Neural crest cell (in vitro differentiated cells): Measurements from ENCODE around the gene SLC9A9. TPM values are rescaled to one million over a fixed set of nuclear protein-coding genes. Genes with fewer than 3 reads are reported as not detected.

Experiments
- DNase-seq: peaks from one replicate; pipeline ENCODE4 v3.0.0; 2021; ENCODE audit warnings: low read depth, mixed read lengths, low spot score
- H3K27ac Mint-ChIP-seq: one replicate; pipeline ENCODE4 v1.8.0; 2021; ENCODE audit warnings: mild to moderate bottlenecking, mixed read lengths; ENCODE audit not compliant: unreplicated experiment
- H3K27me3 Mint-ChIP-seq: 2 replicates; pipeline ENCODE4 v1.8.0; 2021; ENCODE audit warnings: low read depth, mild to moderate bottlenecking, mixed read lengths
- H3K36me3 Mint-ChIP-seq: 2 replicates; pipeline ENCODE4 v1.8.0; 2021; ENCODE audit warnings: low read depth, mild to moderate bottlenecking, mixed read lengths
- H3K4me1 Mint-ChIP-seq: 2 replicates; pipeline ENCODE4 v1.8.0; 2021; ENCODE audit warnings: mixed read lengths
- H3K4me3 Mint-ChIP-seq: one replicate; pipeline ENCODE4 v1.8.0; 2021; ENCODE audit warnings: mild to moderate bottlenecking, mixed read lengths
- H3K9me3 Mint-ChIP-seq: 2 replicates; pipeline ENCODE4 v1.8.0; 2021; ENCODE audit warnings: mixed read lengths
- total RNA-seq: library from RNA; stranded (reverse); gene quantifications from 2 replicates; pipeline ENCODE4 v1.2.1, GENCODE V29; 2021
- TF ChIP-seq, protein P1 (sequence below): fragments of 200-600 bp; sonication (generic); conservative IDR thresholded peaks from 2 replicates; pipeline ENCODE4 v1.5.0; 2021; ENCODE audit warnings: antibody characterized with exemption, mild to moderate bottlenecking

The SLC9A9 gene
- total RNA-seq, 1 donor from 2014 or later = 0.56 TPM

DNA sequence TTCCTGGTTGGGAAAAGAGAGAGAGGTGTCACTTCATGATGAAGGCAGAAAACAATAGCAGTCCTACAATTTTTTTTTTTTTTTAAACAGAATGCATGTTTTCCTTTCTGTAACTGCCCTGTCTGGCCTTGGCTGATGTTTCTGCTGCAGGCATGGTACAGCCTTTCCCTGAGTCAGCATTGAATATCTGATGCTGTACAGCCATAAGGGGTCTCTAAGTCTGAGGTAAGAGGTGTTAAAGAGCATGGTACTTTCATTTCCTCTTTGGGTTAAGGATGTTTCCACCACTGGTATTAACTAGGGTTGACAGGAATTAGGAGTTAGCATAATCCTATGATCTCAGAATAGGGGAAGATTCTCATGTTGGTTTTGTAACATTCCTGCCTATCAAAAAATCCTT is 581.3 kb downstream of the SLC9A9 start:
- Mint-ChIP-seq H3K4me1 (no peaks in the 10 kb centered on the region), H3K27me3 (no peaks in the 10 kb centered on the region), H3K36me3 (no peaks in the 10 kb centered on the region), H3K27ac (no peak overlapping the region), H3K9me3 (no peaks in the 10 kb centered on the region), H3K4me3 (no peak overlapping the region)
- TF ChIP-seq, protein P1, sequence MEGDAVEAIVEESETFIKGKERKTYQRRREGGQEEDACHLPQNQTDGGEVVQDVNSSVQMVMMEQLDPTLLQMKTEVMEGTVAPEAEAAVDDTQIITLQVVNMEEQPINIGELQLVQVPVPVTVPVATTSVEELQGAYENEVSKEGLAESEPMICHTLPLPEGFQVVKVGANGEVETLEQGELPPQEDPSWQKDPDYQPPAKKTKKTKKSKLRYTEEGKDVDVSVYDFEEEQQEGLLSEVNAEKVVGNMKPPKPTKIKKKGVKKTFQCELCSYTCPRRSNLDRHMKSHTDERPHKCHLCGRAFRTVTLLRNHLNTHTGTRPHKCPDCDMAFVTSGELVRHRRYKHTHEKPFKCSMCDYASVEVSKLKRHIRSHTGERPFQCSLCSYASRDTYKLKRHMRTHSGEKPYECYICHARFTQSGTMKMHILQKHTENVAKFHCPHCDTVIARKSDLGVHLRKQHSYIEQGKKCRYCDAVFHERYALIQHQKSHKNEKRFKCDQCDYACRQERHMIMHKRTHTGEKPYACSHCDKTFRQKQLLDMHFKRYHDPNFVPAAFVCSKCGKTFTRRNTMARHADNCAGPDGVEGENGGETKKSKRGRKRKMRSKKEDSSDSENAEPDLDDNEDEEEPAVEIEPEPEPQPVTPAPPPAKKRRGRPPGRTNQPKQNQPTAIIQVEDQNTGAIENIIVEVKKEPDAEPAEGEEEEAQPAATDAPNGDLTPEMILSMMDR = no peak
- no peak for DNase-seq

DNA sequence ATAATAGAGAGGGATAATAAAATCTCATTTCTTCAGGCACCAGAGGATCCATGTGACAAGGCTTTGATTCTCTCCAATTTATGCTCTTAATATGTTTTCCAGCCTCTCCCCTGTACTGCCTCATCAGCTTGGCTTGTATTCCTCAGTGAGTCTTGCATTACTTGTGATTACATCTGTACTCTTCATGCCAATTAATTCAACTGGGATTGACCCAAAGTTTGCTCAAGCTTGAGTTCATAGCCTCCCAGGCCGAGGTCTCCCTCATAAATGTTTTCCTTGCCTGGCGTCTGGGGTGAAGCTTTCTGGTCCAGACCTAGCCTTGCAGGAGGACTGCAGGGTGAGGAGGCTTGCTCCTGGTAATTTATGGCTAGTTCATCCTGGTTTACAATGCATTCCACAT is 581.8 kb downstream of the SLC9A9 start:
- Mint-ChIP-seq H3K9me3 (no peaks in the 10 kb centered on the region), H3K4me3 (no peak overlapping the region), H3K27ac (no peak overlapping the region), H3K27me3 (no peaks in the 10 kb centered on the region), H3K36me3 (no peaks in the 10 kb centered on the region), H3K4me1 (no peaks in the 10 kb centered on the region)
- no peak for DNase-seq
- TF ChIP-seq, protein P1 = no peak

DNA sequence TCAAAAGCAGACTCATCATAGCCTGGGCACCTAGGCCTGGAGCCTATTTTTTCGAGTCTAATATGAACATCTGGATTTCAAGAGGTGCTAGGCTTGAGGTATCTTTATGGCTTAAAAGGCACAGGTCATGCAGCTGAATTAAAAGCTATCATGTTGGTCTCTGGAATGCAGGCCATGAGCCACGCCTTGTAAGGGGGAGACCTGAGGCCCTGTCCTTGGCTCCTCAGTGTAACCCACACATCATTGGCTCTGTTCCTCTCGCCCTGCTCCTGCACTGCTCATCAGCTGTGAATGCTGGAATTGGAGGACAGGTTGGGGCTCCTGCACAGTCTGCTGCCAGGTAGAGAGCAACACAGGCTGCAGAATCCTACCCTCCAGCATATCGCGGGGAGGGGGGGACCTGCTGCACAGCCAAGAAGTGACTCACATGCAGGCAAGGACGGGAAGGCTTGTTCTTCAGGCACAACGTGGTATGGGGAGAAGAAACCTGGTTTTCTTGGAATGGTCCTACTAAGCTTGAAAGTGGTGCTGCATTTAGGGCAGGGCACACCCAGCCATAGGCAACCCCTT is 582.7 kb downstream of the SLC9A9 start:
- no peak for DNase-seq
- TF ChIP-seq, protein P1 = no peak
- Mint-ChIP-seq H3K9me3 (no peaks in the 10 kb centered on the region), H3K4me1 (no peaks in the 10 kb centered on the region), H3K27me3 (no peaks in the 10 kb centered on the region), H3K27ac (no peak overlapping the region), H3K4me3 (no peak overlapping the region), H3K36me3 (no peaks in the 10 kb centered on the region)

DNA sequence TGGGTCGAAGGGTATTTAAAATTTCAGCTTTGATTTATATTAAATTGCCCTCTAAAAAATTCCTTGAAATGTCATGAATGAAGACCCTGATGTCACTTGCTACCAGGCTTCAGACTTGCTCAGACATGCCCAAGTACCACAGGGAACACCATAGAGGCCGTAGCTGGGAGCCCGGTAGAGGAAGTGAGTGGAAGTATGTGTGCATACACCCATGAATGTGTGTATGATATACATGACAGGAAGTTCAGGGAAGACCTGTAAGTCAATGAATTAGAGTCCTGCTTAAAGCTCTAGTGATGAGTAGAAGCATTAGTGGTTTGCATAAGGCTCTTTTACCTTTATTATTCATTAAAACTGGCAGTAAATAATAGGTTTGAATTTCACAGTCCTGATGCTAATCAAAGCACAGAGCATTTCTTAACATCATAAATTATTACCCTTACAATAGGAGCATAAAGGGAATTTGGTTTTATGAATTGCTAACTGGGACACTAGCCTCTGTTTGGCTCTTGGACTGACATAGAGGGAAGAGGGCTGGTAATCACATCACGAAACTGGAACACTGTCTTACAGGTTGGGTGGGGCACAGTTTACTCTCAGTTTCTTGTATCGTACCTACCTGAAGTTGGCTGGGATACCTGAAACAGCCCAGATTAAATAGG is 584.3 kb downstream of the SLC9A9 start:
- no peak overlapping the region for H3K4me3 Mint-ChIP-seq
- no peaks in the 10 kb centered on the region for H3K27me3 Mint-ChIP-seq
- no peak for DNase-seq
- H3K4me1 Mint-ChIP-seq = no peaks in the 10 kb centered on the region
- TF ChIP-seq, protein P1 = no peak
- no peaks in the 10 kb centered on the region for H3K36me3 Mint-ChIP-seq
- no peaks in the 10 kb centered on the region for H3K9me3 Mint-ChIP-seq
- no peak overlapping the region for H3K27ac Mint-ChIP-seq

DNA sequence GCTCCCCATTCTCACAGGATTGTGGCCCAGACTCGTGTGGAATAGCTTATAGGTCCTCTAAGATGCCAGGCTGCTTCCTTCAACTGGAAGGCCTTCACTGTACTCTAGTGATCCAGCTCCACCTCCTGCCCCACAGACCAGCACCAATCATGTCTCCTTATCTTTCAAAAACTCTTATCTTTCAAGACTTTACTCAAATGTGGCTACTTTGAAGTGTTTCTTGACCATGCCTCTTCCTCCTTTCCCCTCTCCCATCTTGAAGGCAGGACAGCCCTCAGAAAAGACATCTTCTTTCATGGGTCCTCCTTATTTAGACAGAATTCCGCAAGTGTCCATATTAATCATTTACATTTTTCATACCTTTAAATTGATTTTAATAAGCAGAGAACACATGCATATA is 586.4 kb downstream of the SLC9A9 start:
- H3K27me3 Mint-ChIP-seq = no peaks in the 10 kb centered on the region
- no peaks in the 10 kb centered on the region for H3K4me1 Mint-ChIP-seq
- no peak overlapping the region for H3K27ac Mint-ChIP-seq
- no peaks in the 10 kb centered on the region for H3K9me3 Mint-ChIP-seq
- DNase-seq = no peak
- no peaks in the 10 kb centered on the region for H3K36me3 Mint-ChIP-seq
- no peak overlapping the region for H3K4me3 Mint-ChIP-seq
- TF ChIP-seq, protein P1 = no peak
